K562 (cell line): Measurements from ENCODE around the gene PIGN.

Experiments
- JUNB ChIP-seq: fragments of 450-650 bp; formaldehyde crosslinking; conservative IDR thresholded peaks from 2 replicates; pipeline ENCODE4 v1.4.0; 2020; ENCODE audit warnings: mild to moderate bottlenecking
- TFE3 ChIP-seq: fragments of 450-650 bp; formaldehyde crosslinking; IDR thresholded peaks from 2 replicates; pipeline ENCODE4 v1.4.0; 2020; ENCODE audit warnings: mild to moderate bottlenecking, mixed read lengths
- THRB ChIP-seq: fragments of 450-650 bp; formaldehyde crosslinking; conservative IDR thresholded peaks from 2 replicates; pipeline ENCODE4 v1.4.0; 2022; ENCODE audit warnings: mild to moderate bottlenecking, missing genetic modification characterization

- TF ChIP-seq JUNB (CRISPR knock-in tag): no peak
- TF ChIP-seq TFE3 (CRISPR knock-in tag): no peak
- TF ChIP-seq THRB (CRISPR knock-in tag): no peak
Observed at GRCh38 chr18:62131301-62131909, 55.5 kb downstream of the PIGN start.
